ENCODE measurements around the gene PCBP3.

Gene PCBP3

DNA sequence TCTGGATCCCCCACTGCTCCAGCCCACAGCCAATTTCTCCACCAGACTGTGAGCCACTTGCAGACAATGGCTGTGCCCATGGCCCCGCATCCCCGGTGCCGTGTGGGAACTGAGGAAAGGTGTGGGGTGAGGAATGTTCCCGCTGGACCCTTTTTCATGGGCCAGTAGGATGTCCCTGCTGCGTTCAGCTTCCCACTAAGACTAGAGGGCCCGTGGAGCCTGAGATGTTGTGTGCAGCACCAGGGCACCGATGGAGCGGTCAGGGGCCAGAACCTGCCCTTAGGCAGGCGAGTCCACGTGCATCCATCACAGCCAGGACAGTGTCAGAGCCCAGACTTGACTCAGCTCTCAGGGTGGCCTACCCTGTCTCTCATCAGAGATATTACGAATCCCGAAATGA, 232.4 kb downstream of the PCBP3 start:
- no peak for DNase-seq (ENCODE audit: low spot score)

DNA sequence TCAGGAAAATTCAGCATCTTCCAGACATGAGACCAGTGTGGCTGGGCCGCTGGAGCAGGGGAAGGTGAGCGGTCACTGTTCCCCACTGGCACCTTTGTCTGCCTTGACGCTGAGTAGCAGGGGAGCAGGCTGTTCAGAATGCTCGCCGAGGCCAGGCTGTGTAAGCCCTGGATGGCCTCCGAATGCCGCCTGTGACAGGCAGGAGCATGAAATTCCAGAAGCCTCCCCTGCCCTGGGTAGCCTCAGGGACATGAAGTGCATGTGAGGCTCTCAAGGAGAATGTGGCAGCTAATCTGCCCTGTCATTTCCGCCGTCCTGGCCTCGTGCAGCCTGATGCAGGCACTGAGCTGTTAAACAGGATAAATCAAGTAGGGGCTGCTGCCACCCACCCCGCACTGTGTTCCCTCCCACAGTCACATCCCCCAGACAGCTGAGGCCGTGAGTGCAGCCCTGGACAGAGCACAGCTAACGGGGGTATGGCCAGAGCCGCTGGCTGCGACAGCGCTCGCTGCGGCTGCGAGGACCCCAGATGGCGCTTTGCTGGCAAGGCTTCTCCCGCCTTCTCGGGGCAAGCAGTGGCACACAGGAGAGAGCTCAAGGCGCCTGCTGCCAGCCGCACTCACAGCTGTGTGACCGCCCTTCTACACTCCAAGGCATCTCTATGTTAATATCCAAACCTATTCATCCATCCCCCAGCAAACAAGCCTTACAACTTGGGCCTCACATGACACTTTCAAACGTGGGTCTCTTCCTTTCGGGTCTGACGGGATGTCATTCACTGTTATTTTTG, 233.1 kb downstream of the PCBP3 start:
- no peak for DNase-seq (ENCODE audit: low spot score)

DNA sequence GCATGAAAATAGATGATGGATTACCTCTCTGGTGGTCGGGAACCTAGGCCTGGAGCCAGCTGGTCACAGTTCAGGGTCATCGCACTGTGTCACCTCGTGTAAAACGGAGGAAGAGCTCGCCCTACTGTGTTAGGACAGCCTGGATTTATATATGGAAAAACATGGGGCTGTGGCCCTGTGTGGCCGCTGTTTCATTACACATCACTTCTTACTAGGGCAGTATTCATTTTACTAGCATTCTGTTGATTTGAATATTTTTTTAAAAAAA, 233.6 kb downstream of the PCBP3 start:
- DNase-seq (ENCODE audit: low spot score) = no peak

DNA sequence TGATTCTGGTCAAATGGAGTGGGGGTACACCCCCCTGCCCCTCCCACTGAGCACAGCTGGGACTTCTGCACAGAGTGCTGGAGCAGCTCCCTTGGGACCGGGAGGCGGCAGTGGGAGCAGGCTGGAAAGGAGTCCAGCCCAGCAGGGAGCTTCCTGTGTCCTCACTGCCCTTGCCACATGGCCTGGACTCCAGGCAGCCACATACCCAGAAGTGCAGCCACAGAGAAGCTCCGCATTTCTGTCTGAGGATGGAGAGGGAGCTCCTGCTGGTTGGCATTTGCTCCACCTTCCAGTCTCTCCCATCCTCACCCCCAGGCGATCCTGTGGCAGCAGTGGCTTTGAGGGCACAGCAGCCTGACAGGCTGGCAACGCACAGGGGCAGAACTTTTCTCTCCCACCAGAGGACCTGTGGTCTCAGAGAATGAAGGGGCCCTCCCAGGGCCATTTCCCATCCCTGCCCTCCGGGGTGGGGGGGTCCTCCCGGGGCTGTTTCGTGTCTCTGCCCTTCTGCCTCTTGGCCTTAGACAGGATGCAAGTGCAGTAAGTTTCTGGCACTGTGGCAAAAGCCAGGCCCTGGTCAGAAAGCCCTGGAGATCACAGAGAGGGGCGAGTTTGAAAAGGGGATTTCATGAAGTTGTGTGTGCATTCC, 234.4 kb downstream of the PCBP3 start:
- DNase-seq (ENCODE audit: low spot score) = no peak

DNA sequence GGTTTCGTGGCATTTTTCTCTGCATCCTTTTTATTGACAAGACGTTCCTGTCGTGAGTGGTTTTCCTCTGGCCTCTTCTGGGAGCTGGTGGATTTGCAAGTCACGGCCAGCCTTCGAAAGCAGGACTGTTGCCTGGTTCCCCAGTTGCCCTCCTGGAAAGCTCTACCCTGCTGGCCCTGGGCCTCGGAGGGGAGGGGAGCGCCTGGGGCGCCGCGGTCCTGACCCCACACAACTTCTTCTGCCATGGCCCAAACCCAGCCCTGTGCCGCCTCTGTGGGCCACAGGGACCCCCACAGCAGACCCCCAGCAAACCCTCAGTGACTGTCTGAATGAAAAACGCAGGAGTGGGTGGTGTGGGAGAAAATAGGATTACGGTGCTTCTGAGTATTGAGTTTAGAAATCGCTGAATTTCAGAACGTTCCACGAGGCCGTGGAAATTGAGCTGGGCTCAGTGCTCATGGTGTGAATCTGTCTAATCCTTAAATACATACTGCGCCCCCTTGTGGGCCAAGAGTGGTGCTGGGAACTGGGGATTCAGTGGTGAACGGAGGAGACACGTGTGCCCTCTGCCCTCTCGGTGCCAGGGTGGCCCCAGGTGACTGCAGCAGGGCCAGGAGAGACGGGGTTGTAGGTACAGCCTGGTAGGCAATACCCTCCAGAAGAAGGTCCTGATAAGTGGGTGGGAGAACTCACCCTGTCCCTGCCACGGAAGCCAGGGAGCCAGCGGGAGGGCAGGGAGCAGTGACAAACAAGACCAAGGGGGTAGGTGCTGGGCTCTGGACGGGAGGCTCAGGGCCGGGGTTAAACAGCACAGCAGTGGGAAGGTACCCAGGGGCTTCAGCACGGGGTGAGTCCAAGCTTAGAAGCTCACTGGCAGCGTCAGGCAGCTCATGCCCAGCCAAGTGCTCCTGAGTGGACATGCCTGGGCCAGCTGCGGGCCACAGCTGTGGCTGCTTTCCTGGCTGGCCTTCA, 236.9 kb downstream of the PCBP3 start:
- DNase-seq (ENCODE audit: low spot score) = peak; percentile 73

DNA sequence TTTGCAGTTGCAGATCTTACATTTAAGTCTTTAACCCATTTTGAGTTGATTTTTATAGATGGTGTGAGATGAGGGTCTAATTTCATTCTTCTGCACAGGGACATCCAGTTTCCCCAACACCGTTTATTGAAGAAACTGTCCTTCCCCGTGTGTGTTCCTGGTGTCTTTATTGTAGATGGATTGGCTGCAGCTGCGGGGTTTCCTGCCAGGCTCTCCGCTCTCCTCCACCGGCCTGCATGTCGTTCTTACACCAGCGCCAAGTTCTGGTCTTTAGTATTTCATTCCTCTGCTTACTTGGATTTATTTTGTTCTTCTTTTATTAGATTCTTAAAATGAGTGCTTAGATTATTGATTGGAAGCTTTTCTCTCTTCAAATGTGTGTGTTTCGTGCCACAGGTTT, 239.1 kb downstream of the PCBP3 start:
- no peak for DNase-seq (ENCODE audit: low spot score)

DNA sequence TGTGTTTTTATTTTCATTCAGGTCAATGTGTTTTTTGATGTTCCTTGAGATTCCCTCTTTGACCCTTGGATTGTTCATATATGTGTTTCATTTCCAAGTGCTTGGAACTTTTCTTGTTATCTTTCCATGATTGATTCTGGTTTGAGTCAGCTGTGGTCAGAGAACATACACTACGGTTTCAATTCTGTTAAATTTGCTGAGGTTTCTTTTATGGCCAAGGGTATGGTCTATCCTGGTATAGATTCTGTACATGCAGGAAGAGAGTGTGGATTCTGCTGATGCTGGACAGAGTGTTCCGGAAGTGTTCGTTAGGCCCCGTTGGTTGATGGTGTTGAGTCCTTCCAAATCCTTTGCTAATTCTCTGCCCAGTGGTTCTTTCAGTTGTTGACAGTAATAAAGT, 239.6 kb downstream of the PCBP3 start:
- no peak for DNase-seq (ENCODE audit: low spot score)

DNA sequence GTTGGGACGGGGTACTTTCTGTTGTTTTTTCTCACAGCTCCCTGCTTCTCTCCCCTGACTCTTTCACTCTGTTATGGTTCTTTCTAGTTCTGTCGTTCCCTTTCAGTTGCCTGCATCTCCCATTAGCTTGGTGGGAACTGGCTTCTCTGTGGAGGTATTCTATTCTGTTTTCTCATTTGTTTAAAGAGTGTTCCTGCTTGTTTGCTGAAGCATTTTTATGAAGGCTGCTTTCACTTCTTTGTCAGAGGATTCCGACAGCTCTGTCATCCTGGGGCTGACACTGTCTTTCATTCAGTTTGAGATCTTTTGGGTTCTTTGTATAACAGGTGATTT, 242.0 kb downstream of the PCBP3 start:
- no peak for DNase-seq (ENCODE audit: low spot score)

DNA sequence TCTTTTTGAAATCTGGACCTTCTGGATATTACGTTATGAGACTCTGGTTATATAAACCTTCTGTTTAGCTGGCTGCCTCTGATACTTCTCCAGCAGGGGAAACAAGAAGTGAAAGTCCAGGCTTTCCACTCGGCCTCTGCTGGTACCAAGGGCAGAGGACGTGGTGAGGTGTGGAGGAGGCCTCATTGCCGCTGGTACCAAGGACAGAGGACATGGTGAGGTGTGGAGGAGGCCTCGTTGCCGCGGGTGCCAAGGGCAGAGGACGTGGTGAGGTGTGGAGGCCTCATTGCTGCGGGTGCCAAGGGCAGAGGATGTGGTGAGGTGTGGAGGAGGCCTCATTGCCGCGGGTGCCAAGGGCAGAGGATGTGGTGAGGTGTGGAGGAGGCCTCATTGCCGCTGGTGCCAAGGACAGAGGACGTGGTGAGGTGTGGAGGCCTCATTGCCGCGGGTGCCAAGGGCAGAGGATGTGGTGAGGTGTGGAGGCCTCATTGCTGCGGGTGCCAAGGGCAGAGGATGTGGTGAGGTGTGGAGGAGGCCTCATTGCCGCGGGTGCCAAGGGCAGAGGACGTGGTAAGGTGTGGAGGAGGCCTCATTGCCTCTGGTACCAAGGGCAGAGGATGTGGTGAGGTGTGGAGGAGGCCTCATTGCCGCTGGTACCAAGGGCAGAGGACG, 242.5 kb downstream of the PCBP3 start:
- peak; percentile 62 for DNase-seq (ENCODE audit: low spot score)

DNA sequence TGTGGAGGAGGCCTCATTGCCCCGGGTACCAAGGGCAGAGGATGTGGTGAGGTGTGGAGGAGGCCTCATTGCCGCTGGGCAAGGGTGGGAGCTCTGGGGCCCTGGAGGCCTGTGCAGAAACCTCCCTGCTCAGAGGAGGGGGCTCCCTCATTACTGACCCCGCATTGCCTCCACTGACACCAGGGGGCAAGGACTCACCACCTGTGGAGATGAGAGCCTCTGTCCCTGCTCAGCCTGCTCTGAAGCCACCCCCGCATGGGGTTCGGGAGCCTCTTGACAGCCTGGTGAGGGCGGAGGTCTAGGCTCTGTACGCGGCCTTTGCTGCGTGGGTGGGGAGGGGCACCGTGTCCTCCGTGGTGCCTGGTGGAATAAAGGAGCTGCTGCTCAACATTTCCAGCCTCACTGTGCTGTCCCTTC, 243.1 kb downstream of the PCBP3 start:
- no peak for DNase-seq (ENCODE audit: low spot score)

DNA sequence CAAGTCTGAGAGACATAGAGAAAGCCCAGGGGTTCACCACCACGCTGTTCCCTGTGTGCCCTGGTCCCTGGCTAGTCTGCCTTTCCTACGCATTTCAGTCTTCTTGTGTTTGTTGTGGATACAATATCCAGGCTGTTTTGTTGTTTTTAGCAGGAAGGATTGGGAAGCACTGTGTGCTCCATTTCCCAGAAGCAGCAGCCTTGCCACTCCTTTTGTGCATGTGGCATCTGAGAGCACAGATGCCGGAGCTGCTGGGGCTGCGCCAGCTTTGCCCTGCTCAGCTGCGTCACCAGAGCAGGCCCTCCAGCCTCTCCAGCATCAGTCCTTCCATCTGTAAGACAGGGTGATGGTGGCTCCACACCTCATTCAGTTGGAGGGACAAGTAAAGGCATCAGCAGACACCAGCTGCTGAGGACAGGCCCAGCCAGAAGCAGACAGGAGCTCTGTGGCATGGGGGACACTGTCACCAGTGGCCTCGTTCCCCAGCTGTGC, 243.6 kb downstream of the PCBP3 start:
- DNase-seq (ENCODE audit: low spot score) = no peak

DNA sequence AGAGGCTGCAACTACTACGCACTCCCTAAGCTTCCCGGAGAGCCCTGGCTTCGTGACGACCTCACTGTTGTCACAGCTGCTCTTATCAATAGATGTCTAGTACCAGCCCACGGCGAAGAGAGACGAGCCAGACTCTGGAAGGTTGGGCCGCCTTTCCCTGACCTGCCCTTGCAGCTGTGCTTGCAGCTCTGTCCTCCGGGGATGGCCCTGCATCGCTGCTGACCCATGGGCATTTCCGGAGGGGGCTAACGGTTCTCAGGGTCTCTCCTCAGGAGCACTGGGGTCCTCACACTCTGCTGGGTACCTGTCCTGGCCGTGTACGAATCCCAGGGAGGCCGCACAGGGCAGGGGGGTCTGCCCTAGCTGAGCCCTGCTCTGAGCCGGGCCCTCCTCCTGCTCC, 244.3 kb downstream of the PCBP3 start:
- no peak for DNase-seq (ENCODE audit: low spot score)

DNA sequence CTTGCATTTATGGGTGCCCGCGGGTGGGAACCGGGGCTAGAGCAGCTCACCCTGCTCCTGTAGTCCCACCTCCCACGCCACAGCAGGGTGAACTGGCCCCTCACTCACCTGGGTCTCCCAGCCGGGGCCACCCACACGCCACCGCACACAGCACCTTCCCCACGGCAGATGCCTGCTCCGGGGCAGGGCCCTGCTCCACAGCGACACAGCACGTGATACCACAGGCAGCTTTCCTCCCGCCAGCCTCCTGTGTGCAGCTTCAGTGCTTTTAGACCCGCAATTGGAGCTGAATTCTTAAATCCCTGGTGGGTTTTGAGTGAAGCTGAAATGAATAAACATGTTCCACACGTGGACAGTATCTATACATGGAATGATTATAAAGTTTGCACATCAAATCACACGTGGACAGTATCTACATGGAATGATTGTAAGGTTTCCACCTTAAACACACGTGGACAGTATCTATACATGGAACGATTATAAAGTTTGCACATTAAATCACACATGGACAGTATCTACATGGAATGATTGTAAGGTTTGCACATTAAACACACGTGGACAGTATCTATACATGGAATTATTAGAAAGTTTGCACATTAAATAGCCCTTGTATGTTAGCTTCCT, 245.0 kb downstream of the PCBP3 start:
- no peak for DNase-seq (ENCODE audit: low spot score)

DNA sequence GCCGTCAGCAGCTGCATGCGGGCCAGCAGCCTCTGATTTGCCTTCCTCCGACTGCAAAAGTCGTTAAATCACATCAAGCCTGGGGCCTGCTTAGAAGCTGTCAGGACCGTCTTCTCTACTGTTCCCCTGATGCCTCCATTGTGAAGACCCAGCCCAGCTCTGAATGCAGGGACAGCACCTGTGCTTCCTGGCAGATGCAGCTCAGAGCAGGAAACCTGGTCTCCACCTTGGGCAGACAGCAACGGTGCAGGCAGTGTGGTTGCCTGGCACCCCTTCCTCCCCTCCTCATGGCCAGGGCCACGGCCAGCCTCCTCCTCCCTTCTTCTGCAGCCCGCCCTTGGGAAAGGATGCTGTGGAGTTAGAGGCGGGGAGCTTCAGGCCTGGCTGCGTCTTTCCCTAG, 245.7 kb downstream of the PCBP3 start:
- DNase-seq (ENCODE audit: low spot score) = no peak

DNA sequence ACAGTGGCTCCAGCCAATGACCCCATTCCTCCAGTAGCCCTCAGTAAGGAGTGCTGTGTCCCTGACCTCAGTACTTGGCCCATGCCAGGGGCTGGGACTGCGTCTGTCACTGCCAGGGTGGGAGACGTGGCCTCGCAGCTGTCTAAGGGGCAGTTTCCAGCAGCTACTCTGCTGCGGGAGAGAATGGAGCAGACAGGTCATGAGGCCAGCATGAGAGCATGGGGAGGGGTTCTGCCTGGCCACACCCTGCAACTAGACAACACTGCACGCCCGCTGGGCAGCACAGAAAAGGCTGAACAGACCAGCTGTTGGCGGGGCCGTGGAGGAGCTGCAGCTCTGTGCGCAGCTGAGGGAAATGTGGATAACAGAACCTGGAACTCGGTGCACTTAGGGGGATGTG, 246.4 kb downstream of the PCBP3 start:
- no peak for DNase-seq (ENCODE audit: low spot score)

DNA sequence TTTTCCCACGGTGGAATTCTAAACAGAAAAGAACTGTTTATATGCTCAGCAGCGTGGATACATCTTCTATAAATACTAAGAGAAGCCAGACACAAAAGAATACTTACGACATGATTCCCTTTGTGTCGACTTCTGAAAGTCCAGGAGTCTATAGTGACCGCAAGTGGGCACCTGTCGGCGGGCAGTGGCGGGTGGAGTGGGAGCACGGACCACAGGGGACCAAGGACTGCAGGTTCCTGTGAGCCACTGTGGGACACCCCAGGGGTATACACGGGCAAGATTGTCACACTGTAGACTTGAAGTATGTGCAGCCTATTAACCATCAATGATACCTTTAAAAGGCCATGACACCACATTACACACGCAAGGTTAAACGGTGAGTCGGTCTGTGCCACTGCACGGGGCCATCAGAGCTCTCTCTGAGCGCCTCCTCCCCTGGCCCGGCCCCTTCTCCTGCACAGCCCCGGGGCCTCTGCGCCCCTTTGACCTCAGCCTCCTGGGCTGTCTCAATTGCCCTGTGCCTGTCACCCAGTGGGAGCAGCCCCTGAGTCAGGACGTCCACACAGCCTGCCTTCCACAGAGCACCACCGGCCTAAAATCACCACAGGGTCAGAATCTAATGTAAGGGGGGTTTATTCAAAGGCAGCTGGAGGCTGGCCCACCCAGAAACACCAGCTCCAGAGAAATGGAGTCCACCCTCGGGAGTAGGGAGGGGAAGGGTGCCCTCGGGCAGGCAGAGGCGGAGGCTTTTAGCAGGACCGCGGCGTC, 248.0 kb downstream of the PCBP3 start:
- no peak for DNase-seq (ENCODE audit: low spot score)

DNA sequence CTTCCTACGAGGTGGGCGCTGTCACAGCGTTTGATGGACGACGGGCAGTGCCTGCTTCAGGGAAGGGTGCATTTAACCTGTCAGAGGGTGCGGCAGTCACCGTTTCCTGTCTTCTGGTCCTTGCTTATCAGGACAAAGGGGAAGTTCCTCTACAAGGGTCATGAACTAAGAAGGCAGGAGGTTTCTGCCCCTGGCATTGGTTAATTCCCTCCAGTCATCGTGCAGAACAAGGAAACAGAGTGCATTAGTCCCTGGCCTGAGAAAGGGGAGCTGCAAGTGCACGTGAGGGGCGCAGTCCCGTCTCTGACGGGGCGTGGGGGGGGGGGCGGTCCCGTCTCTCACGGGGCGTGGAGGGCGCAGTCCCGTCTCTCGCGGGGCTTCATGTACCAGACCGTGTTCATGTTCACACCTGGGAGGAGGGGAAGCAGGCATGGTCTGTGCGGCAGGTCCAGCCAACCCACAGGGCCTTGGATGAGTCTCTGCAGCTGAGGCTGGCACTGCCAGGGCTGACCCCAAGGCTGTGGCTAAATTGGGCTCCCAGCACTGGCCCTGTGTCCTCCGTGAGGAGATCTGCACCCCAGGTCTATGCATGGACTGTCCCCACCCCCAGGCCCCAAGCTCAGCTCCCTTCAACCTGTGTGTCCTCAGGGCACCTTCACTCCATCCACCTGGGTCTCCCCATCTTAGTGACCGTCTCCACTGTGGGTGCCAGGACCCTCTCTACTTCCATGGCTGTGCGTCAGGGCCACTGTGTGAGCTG, 248.8 kb downstream of the PCBP3 start:
- DNase-seq (ENCODE audit: low spot score) = no peak

DNA sequence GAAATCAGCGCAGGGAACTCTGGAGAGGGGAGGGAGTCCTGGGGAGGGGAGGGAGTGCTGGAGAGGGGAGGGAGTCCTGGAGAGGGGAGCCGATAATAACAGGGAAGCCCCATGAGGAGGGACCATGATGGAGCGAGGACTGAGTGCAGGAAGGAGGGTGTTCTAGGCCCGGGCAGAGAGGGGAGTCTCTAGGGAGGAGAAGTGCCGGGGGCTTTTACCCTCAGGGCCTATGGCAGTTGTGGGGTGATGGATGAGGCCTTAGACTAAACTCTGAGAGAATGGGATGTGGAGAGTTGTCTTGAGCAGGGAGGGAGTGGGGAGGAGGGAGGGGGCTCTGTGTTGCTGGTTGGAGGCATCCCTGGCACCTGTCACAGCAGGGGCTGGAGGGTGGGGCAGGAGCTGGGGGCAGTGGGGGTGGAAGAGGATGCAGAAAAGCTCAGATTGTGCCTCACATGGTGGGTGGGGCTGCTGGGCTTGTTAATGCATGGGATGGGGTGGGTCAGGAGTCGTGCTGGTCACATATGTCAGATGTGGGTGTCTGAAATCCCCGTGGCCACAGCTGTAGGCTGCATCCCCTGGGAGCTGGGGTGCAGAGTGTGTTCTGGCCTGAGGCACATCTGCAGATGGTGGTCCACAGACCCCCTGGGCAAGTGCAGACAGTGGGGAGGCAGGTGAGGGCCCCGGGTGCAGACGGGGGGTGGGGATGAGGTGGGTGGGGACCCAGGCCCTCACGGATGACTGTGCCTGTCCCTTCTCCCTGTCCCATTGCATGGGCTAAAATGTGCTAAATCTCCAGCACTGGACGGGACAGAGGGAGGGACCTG, 249.6 kb downstream of the PCBP3 start:
- DNase-seq (ENCODE audit: low spot score) = no peak

DNA sequence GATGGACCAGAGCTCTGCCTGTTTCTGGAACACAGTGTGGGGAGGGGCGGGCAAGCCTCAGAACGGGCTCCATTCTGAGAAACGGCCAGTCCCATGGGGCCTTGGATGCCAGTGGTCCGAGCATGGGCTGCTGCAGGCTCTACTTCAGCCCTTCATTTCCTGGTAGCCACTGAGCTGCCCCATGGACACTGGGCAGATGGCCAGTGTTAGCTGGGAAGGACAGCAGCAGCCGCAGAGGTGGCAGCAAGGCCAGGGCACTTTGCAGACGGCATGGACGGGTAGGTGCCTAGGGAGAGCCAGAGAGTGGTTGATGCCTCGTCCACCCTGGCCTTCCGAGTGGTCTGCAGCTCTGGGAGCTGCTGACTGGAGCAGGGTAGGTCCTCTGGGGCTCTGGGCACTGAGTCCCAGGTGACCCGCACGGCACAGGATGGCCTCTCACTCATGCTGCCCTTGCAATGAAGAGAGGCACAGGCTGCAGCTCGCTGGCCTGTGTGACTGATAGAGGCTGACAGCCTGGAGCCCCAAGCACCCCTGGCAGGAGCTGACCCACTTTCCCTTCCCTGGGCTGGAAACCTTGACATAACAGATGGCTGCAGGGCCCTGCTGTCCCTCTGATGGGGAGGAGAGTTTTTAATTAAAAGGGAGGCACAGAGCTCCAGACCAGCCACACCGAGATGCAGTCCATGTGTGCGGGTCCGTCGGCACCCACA, 250.4 kb downstream of the PCBP3 start:
- no peak for DNase-seq (ENCODE audit: low spot score)
